ENCODE results near the gene PDIA5. TPM values are rescaled to one million over a fixed set of nuclear protein-coding genes. Genes with fewer than 3 reads are reported as not detected.

The PDIA5 gene
- polyA plus RNA-seq, result 10 to 100 TPM in 2 of 3 donors, 1 to 10 TPM in 1; 9.1 to 22.9 (median 11.5) TPM

- no peak within 1 kb of the TSS for H3K27ac ChIP-seq (ENCODE audit: low read depth, low read length)
- WGBS, 3 donors, result 0 to 1% (median 0%) methylated on average over 56 to 72 of the region's 72 CpGs
Measured at GRCh38 chr3:123066896-123067688, at the start of gene PDIA5. TSS of gene PDIA5 (plus strand) at chr3:123067025. CDS start at chr3:123067165, 140 bp downstream.

DNA sequence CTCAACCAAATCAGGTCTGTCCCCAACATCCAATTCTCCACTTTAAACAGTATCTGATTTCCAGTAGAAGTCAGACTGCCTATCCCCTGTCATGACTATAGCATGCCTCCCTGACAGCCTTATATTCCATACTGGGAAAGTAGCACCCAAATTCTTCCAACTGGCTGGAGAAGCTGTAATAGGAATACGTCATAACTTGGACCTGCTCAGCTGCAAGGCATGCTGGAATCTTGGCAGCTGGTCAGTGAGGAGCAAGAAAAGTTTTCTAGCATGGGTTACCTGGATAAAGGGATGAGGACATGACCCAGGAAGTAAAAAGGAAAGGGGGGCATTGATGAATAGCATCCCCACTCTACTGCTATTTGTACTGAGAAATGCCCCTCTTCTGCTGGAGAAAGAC lies 48.1 kb upstream of the PDIA5 start:
- H3K27ac ChIP-seq (ENCODE audit: low read depth, low read length), result no peak overlapping the region
- 66 to 69% (median 68%) methylated on average over 1 of the region's 1 CpG for WGBS, 3 donors

DNA sequence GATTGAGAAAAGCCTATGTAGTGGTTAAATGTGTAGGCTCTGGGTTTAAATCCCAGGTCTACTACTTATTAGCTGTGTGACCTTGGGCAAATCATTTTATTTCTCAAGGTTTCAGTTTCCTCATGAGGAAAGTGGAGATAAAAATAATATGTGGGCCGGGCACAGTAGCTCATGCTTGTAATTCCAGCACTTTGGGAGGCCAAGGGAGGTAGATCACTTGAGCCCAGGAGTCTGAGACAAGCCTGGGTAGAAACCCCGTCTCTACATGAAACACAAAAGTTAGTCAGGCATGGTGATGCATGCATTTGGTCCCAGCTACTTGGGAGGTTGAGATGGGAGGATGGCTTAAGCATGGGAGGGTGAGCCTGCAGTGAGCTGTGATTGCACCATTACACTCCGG lies 47.7 kb upstream of the PDIA5 start:
- 80 to 88% (median 83%) methylated on average over 3 of the region's 3 CpGs for WGBS, 3 donors
- no peak overlapping the region for H3K27ac ChIP-seq (ENCODE audit: low read depth, low read length)

DNA sequence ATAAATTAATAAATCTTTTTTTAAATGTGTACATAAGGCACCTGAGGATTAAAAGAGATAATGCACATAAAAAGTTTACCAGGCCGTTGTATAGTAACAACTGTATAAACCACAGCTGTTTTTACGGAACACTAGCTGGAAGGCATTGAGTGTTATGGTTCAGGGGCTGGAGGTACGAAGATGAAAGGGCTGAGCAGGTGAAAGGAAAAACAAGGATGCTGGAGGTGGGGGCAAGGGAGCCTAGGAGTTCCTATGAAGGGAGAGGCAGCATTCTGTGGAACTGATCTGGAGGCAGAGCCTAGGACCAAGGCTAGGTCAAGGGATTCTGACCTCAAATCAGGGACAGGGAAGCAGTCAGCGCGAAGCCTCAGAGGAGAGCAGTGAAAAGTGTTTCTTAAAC lies 47.2 kb upstream of the PDIA5 start:
- no peak overlapping the region for H3K27ac ChIP-seq (ENCODE audit: low read depth, low read length)
- WGBS, 3 donors, result 91 to 95% (median 94%) methylated on average over 5 of the region's 5 CpGs

GRCh38 chr3:123020709-123021108 lies 46.1 kb upstream of the PDIA5 start:
- no peak overlapping the region for H3K27ac ChIP-seq (ENCODE audit: low read depth, low read length)
- WGBS, 3 donors, result 77 to 94% (median 84%) methylated on average over 3 of the region's 3 CpGs

- no peak overlapping the region for H3K27ac ChIP-seq (ENCODE audit: low read depth, low read length)
- 86 to 95% (median 91%) methylated on average over 7 of the region's 7 CpGs for WGBS, 3 donors
Measured at GRCh38 chr3:123021388-123021787, 45.4 kb upstream of the PDIA5 start.

GRCh38 chr3:123021996-123022510 lies 44.8 kb upstream of the PDIA5 start:
- H3K27ac ChIP-seq (ENCODE audit: low read depth, low read length), result no peak overlapping the region
- 79 to 86% (median 85%) methylated on average over 7 of the region's 7 CpGs for WGBS, 3 donors

DNA sequence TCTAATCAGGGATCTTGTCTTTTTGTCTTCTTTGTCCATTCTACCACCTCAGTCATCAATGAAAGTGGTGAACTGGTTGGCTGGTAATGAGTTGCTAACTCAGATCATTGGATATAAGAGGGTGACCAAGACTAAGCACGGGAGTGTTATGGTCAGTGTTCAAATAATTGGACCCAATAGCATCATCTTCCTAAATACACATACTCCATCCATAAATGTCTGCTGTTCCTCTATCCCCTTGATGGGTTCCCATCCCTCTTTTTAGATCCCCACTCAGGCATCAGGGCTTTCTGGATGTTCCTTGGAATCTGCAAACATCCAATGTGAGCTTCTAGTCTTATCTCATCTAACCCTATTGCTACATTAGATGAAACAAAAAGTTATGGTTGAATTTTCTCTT lies 42.8 kb upstream of the PDIA5 start:
- WGBS, 3 donors, result 76 to 100% (median 98%) methylated on average over 1 of the region's 1 CpG
- no peak overlapping the region for H3K27ac ChIP-seq (ENCODE audit: low read depth, low read length)

DNA sequence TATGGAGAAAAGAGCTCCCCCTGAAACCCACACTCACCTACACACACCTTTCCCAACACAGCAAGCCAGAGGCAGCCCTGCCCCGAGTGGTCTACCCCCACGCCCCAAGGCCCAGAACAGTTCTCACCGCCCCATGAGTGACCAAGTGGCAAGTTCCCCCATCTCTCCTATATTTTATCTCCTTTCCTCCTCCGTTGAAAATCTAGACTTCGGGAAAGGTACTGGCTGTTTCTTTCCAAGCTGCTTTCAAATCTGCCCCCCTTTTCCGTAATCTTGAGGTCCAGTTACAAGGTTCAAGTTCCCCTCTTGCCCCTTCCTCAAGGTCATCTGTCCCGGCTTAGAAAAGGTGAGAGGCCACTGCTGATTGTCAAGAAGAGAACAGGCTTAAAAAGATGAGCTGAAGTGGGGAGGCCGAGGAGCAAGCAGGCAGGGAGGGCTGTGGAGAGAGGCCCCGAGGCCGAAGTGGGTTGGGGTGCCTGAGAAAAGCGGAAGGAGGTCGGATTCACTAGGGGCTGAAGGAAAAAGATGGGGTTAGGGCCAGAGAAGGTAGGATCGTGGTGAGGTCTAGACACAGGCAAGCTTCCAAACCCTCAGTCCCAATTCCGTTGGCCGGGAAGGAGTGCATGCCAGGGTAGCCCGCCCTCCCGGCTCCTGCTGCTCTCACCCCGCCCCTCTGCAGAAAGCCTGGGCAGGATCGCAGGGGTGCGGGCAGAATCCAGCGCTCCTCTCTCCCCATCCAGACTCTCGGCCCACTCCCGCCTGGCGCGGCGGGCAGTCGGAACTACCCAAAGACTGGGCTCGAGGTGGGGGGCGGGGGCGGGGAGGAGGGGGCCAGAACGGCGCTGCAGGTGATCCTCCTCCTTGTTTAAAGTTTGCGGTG lies 40.9 kb upstream of the PDIA5 start:
- WGBS, 3 donors, result 23 to 25% (median 25%) methylated on average over 29 to 33 of the region's 33 CpGs
- no peak overlapping the region for H3K27ac ChIP-seq (ENCODE audit: low read depth, low read length)

- no peak overlapping the region for H3K27ac ChIP-seq (ENCODE audit: low read depth, low read length)
- WGBS, 3 donors, result 1 to 2% (median 1%) methylated on average over 58 to 62 of the region's 62 CpGs
Measured at GRCh38 chr3:123026565-123027291, 40.1 kb upstream of the PDIA5 start.

GRCh38 chr3:123027292-123028232 lies 39.3 kb upstream of the PDIA5 start, which contains the start of gene SEMA5B:
TSS of gene SEMA5B (minus strand) at chr3:123027763. CDS start at chr3:122961263, 66,500 bp downstream.
- 0 to 1% (median 1%) methylated on average over 81 to 94 of the region's 94 CpGs for WGBS, 3 donors
- no peak within 1 kb of the TSS for H3K27ac ChIP-seq (ENCODE audit: low read depth, low read length)

GRCh38 chr3:123028233-123028828 lies 38.5 kb upstream of the PDIA5 start:
- WGBS, 3 donors, result 1% methylated on average over 21 of the region's 21 CpGs
- no peak overlapping the region for H3K27ac ChIP-seq (ENCODE audit: low read depth, low read length)

DNA sequence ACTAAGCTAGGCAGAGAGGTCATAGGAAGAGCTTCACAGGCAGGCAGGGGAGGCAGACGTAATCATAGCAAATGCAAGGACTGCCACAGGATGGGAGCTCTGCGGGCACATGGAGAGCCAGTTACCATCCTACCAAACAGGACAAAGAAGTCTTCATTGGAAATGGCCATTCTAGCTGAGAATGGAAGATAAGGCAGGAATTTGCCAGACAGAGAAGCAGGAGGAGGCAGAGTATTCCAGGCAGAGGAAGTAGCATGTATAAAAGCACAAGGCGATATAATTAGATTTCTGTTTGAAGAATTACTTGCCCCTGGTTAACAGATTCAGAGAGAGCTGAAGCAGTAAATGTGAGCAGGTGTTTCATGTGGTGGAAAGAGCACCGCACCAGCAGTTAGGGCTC lies 35.8 kb upstream of the PDIA5 start:
- WGBS, 3 donors, result 68 to 80% (median 75%) methylated on average over 4 of the region's 4 CpGs
- no peak overlapping the region for H3K27ac ChIP-seq (ENCODE audit: low read depth, low read length)

GRCh38 chr3:123032057-123032456 lies 34.8 kb upstream of the PDIA5 start:
- 66 to 92% (median 77%) methylated on average over 3 of the region's 3 CpGs for WGBS, 3 donors

GRCh38 chr3:123034120-123034519 lies 32.7 kb upstream of the PDIA5 start:
- no peak overlapping the region for H3K27ac ChIP-seq (ENCODE audit: low read depth, low read length)

More at GRCh38 chr3:123032057-123032456, 34.8 kb upstream of the PDIA5 start:
- no peak overlapping the region for H3K27ac ChIP-seq (ENCODE audit: low read depth, low read length)

GRCh38 chr3:123034996-123035395 lies 31.8 kb upstream of the PDIA5 start:
- H3K27ac ChIP-seq (ENCODE audit: low read depth, low read length), result no peak overlapping the region
- 89 to 91% (median 91%) methylated on average over 3 of the region's 3 CpGs for WGBS, 3 donors

More at GRCh38 chr3:123034120-123034519, 32.7 kb upstream of the PDIA5 start:
- WGBS, 3 donors, result 91 to 94% (median 93%) methylated on average over 5 of the region's 5 CpGs
